Measurements from ENCODE around the gene OOSP4A. TPM values are rescaled to one million over a fixed set of nuclear protein-coding genes. Genes with fewer than 3 reads are reported as not detected.

Gene OOSP4A
- total and polyA plus RNA-seq, 12 donors = not detected

GRCh38 chr11:59990421-59990820, 26.6 kb downstream of the OOSP4A start:
- 60 to 76% methylated on average over 1 of the region's 1 CpG for WGBS, 2 donors
- Histone ChIP-seq H3K4me3 (no peak overlapping the region), H3K4me1 (no peaks in the 10 kb centered on the region), H3K27me3 (no peaks in the 10 kb centered on the region), H3K36me3 (no peaks in the 10 kb centered on the region), H3K27ac (no peak overlapping the region), H3K9me3 (peaks cover 0 to 40% (median 6%) of the 10 kb centered on the region in 11 donors)
- intact Hi-C loops (cut with DNase I) = no loop called here
- DNase-seq (no peak), ATAC-seq (no peak)
- no peak for TF ChIP-seq CTCF (IDR thresholded peaks at IDR 0.05)

- no peaks in the 10 kb centered on the region for H3K27me3 ChIP-seq
- no peak overlapping the region for H3K27ac ChIP-seq
- DNase-seq = no peak
- WGBS, 2 donors = 60 to 70% methylated on average over 5 of the region's 5 CpGs
- no peaks in the 10 kb centered on the region for H3K4me1 ChIP-seq
- peaks cover 0 to 40% (median 6%) of the 10 kb centered on the region in 11 donors for H3K9me3 ChIP-seq
- no peaks in the 10 kb centered on the region for H3K36me3 ChIP-seq
- intact Hi-C loops (cut with DNase I) = no loop called here
- ATAC-seq = no peak
- no peak for TF ChIP-seq CTCF (IDR thresholded peaks at IDR 0.05)
- no peak overlapping the region for H3K4me3 ChIP-seq
Observed at GRCh38 chr11:59992425-59992824, 28.6 kb downstream of the OOSP4A start.

- H3K27ac ChIP-seq = no peak overlapping the region
- ATAC-seq (no peak), DNase-seq (no peak)
- H3K9me3 ChIP-seq = peaks cover 0 to 6% (median 0%) of the 10 kb centered on the region in 11 donors
- H3K27me3 ChIP-seq = no peaks in the 10 kb centered on the region
- no peaks in the 10 kb centered on the region for H3K4me1 ChIP-seq
- no peak overlapping the region for H3K4me3 ChIP-seq
- intact Hi-C loops (cut with DNase I) = no loop called here
- TF ChIP-seq CTCF (IDR thresholded peaks at IDR 0.05) = no peak
- 56 to 72% methylated on average over 2 of the region's 2 CpGs for WGBS, 2 donors
- H3K36me3 ChIP-seq = no peaks in the 10 kb centered on the region
Observed at GRCh38 chr11:59997800-59998199, 34.0 kb downstream of the OOSP4A start.

- no peak for TF ChIP-seq CTCF (IDR thresholded peaks at IDR 0.05)
- no peaks in the 10 kb centered on the region for H3K4me1 ChIP-seq
- DNase-seq = no peak
- intact Hi-C loops (cut with DNase I) = no loop called here
- no peaks in the 10 kb centered on the region for H3K27me3 ChIP-seq
- H3K36me3 ChIP-seq = no peaks in the 10 kb centered on the region
- ATAC-seq = no peak
- WGBS, 2 donors = 59 to 72% methylated on average over 4 of the region's 4 CpGs
- H3K27ac ChIP-seq = no peak overlapping the region
- H3K4me3 ChIP-seq = no peak overlapping the region
- H3K9me3 ChIP-seq = peaks cover 0 to 6% (median 0%) of the 10 kb centered on the region in 11 donors
Observed at GRCh38 chr11:59999691-60000090, 35.9 kb downstream of the OOSP4A start.

Measured in heart right ventricle (tissue), 16 donors.